IMR-90 (cell line): Measurements from ENCODE around the gene PRDM15. TPM values are rescaled to one million over a fixed set of nuclear protein-coding genes. Genes with fewer than 3 reads are reported as not detected.

Experiments
- ATAC-seq: fragments of 200-7000 bp; cut with Tn5 transposase; 2 replicates; pipeline ENCODE4 v1.9.1; 2020; ENCODE audit warnings: low read depth, mild to moderate bottlenecking, moderate library complexity
- BruUV-seq: library from RNA; stranded (reverse); fragments of 400-500 nt; replicated peaks from 2 replicates; lab custom pipeline; 2021; lab: Mats Ljungman, UMichigan
- CTCF ChIA-PET: fragments of 300-600 bp; formaldehyde crosslinking; extraction: SDS; loops from one replicate; lab custom pipeline; 2021; ENCODE audit warnings: antibody characterized with exemption; lab: Yijun Ruan, JAX
- POLR2A ChIA-PET: fragments of 300-600 bp; sonication (Branson Sonifier 250); formaldehyde crosslinking; loops from one replicate; lab custom pipeline; 2022; ENCODE audit warnings: antibody characterized with exemption; ENCODE audit not compliant: unreplicated experiment; lab: Charles Lee
- DNase-seq: peaks from one replicate; pipeline ENCODE4 v3.0.0; 2013
- H2AFZ ChIP-seq: replicated peaks from 2 replicates; pipeline ENCODE3; 2013; ENCODE audit warnings: low read length, mild to moderate bottlenecking; ENCODE audit not compliant: poor library complexity
- H2AK5ac ChIP-seq: 2 replicates; pipeline ENCODE4 v1.6.1; 2013; ENCODE audit warnings: low read depth, low read length, inconsistent platforms
- H2AK9ac ChIP-seq: replicated peaks from 2 replicates; pipeline ENCODE3; 2013; ENCODE audit warnings: mild to moderate bottlenecking, low read depth, low read length, moderate library complexity; ENCODE audit not compliant: poor library complexity
- H2BK120ac ChIP-seq: 2 replicates; pipeline ENCODE4 v1.6.1; 2013; ENCODE audit warnings: low read depth, low read length, inconsistent platforms
- H2BK15ac ChIP-seq: 3 replicates; pipeline ENCODE4 v1.6.1; 2013; ENCODE audit warnings: low read depth, low read length, inconsistent platforms
- H2BK20ac ChIP-seq: 2 replicates; pipeline ENCODE4 v1.6.1; 2013; ENCODE audit warnings: low read depth, mild to moderate bottlenecking, inconsistent platforms, low read length, moderate library complexity
- H2BK5ac ChIP-seq: 2 replicates; pipeline ENCODE4 v1.6.1; 2013; ENCODE audit warnings: mild to moderate bottlenecking, low read depth, low read length, inconsistent platforms; ENCODE audit not compliant: poor library complexity, severe bottlenecking
- H3K14ac ChIP-seq: replicated peaks from 2 replicates; pipeline ENCODE4 v1.6.1; 2013; ENCODE audit warnings: low read depth, low read length, inconsistent platforms
- H3K18ac ChIP-seq: 2 replicates; pipeline ENCODE4 v1.6.1; 2013; ENCODE audit warnings: low read depth, low read length, control low read depth
- H3K23ac ChIP-seq: 2 replicates; pipeline ENCODE4 v1.6.1; 2013; ENCODE audit warnings: low read depth, low read length, inconsistent platforms
- H3K27ac ChIP-seq: 2 replicates; pipeline ENCODE4 v1.5.1; 2013; ENCODE audit warnings: mild to moderate bottlenecking, control low read depth, low read length; ENCODE audit not compliant: insufficient read depth
- H3K27me3 ChIP-seq: 2 replicates; pipeline ENCODE4 v1.6.1; 2013; ENCODE audit warnings: low read length; ENCODE audit not compliant: control insufficient read depth, insufficient read depth
- H3K36me3 ChIP-seq: 2 replicates; pipeline ENCODE4 v1.6.1; 2013; ENCODE audit warnings: low read length, mixed read lengths; ENCODE audit not compliant: control insufficient read depth, insufficient read depth
- H3K4ac ChIP-seq: 2 replicates; pipeline ENCODE4 v1.6.1; 2013; ENCODE audit warnings: low read depth, low read length, inconsistent platforms
- H3K4me1 ChIP-seq: 2 replicates; pipeline ENCODE4 v1.6.1; 2013; ENCODE audit warnings: low read length, mixed read lengths; ENCODE audit not compliant: control insufficient read depth, insufficient read depth
- H3K4me2 ChIP-seq: 2 replicates; pipeline ENCODE4 v1.6.1; 2013; ENCODE audit warnings: low read depth, mild to moderate bottlenecking, control low read depth, low read length, moderate library complexity
- H3K4me3 ChIP-seq: 2 replicates; pipeline ENCODE4 v1.5.1; 2013; ENCODE audit warnings: low read depth, mild to moderate bottlenecking, control low read depth, low read length, moderate library complexity; ENCODE audit not compliant: insufficient read depth
- H3K56ac ChIP-seq: 2 replicates; pipeline ENCODE4 v1.6.1; 2013; ENCODE audit warnings: low read length, inconsistent platforms; ENCODE audit not compliant: insufficient read depth; ENCODE audit errors: extremely low read depth
- H3K79me1 ChIP-seq, 2 experiments: 2 replicates each; pipeline ENCODE4 v1.6.1; 2013; ENCODE audit warnings: low read length in 2 of 2, inconsistent platforms in 1 of 2, low read depth in 1 of 2
- H3K9ac ChIP-seq: 2 replicates; pipeline ENCODE4 v1.6.1; 2013; ENCODE audit warnings: low read depth, low read length, control low read depth
- H3K9me1 ChIP-seq: 2 replicates; pipeline ENCODE4 v1.6.1; 2013; ENCODE audit warnings: low read length, inconsistent platforms; ENCODE audit not compliant: insufficient read depth
- H3K9me3 ChIP-seq: 2 replicates; pipeline ENCODE4 v1.6.1; 2013; ENCODE audit warnings: low read length; ENCODE audit not compliant: control insufficient read depth, insufficient read depth
- H4K20me1 ChIP-seq: 2 replicates; pipeline ENCODE4 v1.6.1; 2013; ENCODE audit warnings: low read length, inconsistent platforms; ENCODE audit not compliant: insufficient read depth
- H4K5ac ChIP-seq: 2 replicates; pipeline ENCODE4 v1.6.1; 2013; ENCODE audit warnings: mild to moderate bottlenecking, low read depth, low read length, control low read depth
- H4K8ac ChIP-seq, 2 experiments: 2 replicates each; pipeline ENCODE4 v1.6.1; 2013; ENCODE audit warnings: low read depth in 2 of 2, low read length in 2 of 2, control low read depth in 1 of 2, inconsistent platforms in 1 of 2
- H4K91ac ChIP-seq: 2 replicates; pipeline ENCODE4 v1.6.1; 2013; ENCODE audit warnings: low read depth, low read length, inconsistent platforms; ENCODE audit not compliant: insufficient read depth
- BHLHE40 ChIP-seq: fragments of 150-350 bp; IDR thresholded peaks from 2 replicates; pipeline ENCODE4 v1.6.1; 2016; ENCODE audit warnings: mild to moderate bottlenecking, low read depth, low read length
- CEBPB ChIP-seq: IDR thresholded peaks from 2 replicates; pipeline ENCODE4 v1.6.1; 2012; ENCODE audit warnings: low read depth, low read length, improper control_type of control experiment
- CHD1 ChIP-seq: IDR thresholded peaks from 2 replicates; pipeline ENCODE4 v1.6.1; 2012; ENCODE audit warnings: low read depth, low read length, improper control_type of control experiment
- CTCF ChIP-seq: conservative IDR thresholded peaks from 2 replicates; pipeline ENCODE4 v1.5.1; 2012; ENCODE audit warnings: mild to moderate bottlenecking, low read depth, low read length, improper control_type of control experiment
- FOS ChIP-seq: fragments of 150-350 bp; IDR thresholded peaks from 2 replicates; pipeline ENCODE4 v1.6.1; 2016; ENCODE audit warnings: low read depth, low read length
- MAZ ChIP-seq: IDR thresholded peaks from 2 replicates; pipeline ENCODE4 v1.6.1; 2012; ENCODE audit warnings: low read depth, mild to moderate bottlenecking, low read length, improper control_type of control experiment, moderate library complexity, borderline replicate concordance
- MXI1 ChIP-seq: IDR thresholded peaks from 2 replicates; pipeline ENCODE4 v1.6.1; 2012; ENCODE audit warnings: low read depth, mild to moderate bottlenecking, low read length, moderate library complexity, borderline replicate concordance
- NFE2L2 ChIP-seq: fragments of 150-350 bp; IDR thresholded peaks from 2 replicates; pipeline ENCODE4 v1.6.1; 2016; ENCODE audit warnings: low read depth, mild to moderate bottlenecking, low read length
- POLR2A ChIP-seq: IDR thresholded peaks from 2 replicates; pipeline ENCODE4 v1.6.1; 2012; ENCODE audit warnings: mild to moderate bottlenecking, low read depth, low read length
- RAD21 ChIP-seq: IDR thresholded peaks from 2 replicates; pipeline ENCODE4 v1.6.1; 2012; ENCODE audit warnings: low read length, improper control_type of control experiment
- RCOR1 ChIP-seq: IDR thresholded peaks from 2 replicates; pipeline ENCODE4 v1.6.1; 2012; ENCODE audit warnings: mild to moderate bottlenecking, low read length, improper control_type of control experiment; ENCODE audit not compliant: insufficient replicate concordance
- RFX5 ChIP-seq: IDR thresholded peaks from 2 replicates; pipeline ENCODE4 v1.8.0; 2012; ENCODE audit warnings: low read depth, mild to moderate bottlenecking, low read length, moderate library complexity
- SMC3 ChIP-seq: fragments of 150-350 bp; IDR thresholded peaks from 2 replicates; pipeline ENCODE4 v1.6.1; 2016; ENCODE audit warnings: low read depth, mild to moderate bottlenecking, antibody characterized with exemption, low read length, moderate library complexity
- USF2 ChIP-seq: fragments of 150-350 bp; IDR thresholded peaks from 2 replicates; pipeline ENCODE4 v1.6.1; 2017; ENCODE audit warnings: mild to moderate bottlenecking, antibody characterized with exemption, low read length, low read depth
- WGBS, 2 experiments: methylation state at CpG; one replicate each; pipeline versions ENCODE4 v1.1.5 to v1.1.7; 2013; ENCODE audit warnings: missing lambda C conversion rate in 2 of 2; ENCODE audit not compliant: insufficient read length in 1 of 2; ENCODE audit errors: extremely low coverage in 2 of 2; 5-methylcytosine and 5-hydroxymethylcytosine counted together
- dilution Hi-C: fragments of 300-500 bp; cut with HindIII; formaldehyde crosslinking; loops from one replicate; pipeline ENCODE4 v1.14.3; 2018; ENCODE audit warnings: low sequenced_read_pairs; ENCODE audit not compliant: unreplicated experiment
- in situ Hi-C: fragments of 300-500 bp; cut with MboI; formaldehyde crosslinking; loops from 3 replicates; pipeline ENCODE4 v1.14.3; 2019; ENCODE audit warnings: low sequenced_read_pairs, inconsistent platforms, mixed read lengths
- intact Hi-C: fragments of 100-400 bp; cut with micrococcal nuclease; formaldehyde crosslinking; loops from 2 replicates; pipeline ENCODE4 v1.10.0; 2022
- polyA plus RNA-seq, 3 experiments: library from polyadenylated mRNA; depleted of rRNA; stranded (reverse); fragments of >200 nt; gene quantifications; 2 replicates each; pipeline ENCODE4 v1.2.3, GENCODE V29; 2012; ENCODE audit warnings: low replicate concordance in 1 of 3
- total RNA-seq: library from RNA; depleted of rRNA; stranded (reverse); fragments of >200 nt; gene quantifications from 2 replicates; pipeline ENCODE4 v1.2.3, GENCODE V29; 2012
- TF ChIP-seq, protein P1 (sequence below): fragments of 150-350 bp; IDR thresholded peaks from 2 replicates; pipeline ENCODE4 v1.6.1; 2016; ENCODE audit warnings: low read depth, mild to moderate bottlenecking, low read length, moderate library complexity, borderline replicate concordance

The PRDM15 gene
- total and polyA plus RNA-seq, 2 of the 4 experiments (the other 2 are of a cell fraction): 7.3 to 8.8 TPM

- Histone ChIP-seq H3K4me1 (no peaks in the 10 kb centered on the region), H2BK15ac (no peak overlapping the region), H4K8ac (no peak overlapping the region), H2AK9ac (no peak overlapping the region), H3K9me1 (peaks cover 9% of the 10 kb centered on the region; the same call in 1 of the 2 replicates), H2BK20ac (no peak overlapping the region), H3K79me1 (peaks cover 18 to 29% of the 10 kb centered on the region in 2 experiments), H3K9ac (no peak overlapping the region), H2AFZ (no peak overlapping the region), H3K27ac (no peak overlapping the region), H2BK120ac (no peak overlapping the region), H3K56ac (no peak overlapping the region), H3K27me3 (no peaks in the 10 kb centered on the region), H4K91ac (no peak overlapping the region), H2BK5ac (no peak overlapping the region), H4K5ac (no peak overlapping the region), H3K14ac (no peak overlapping the region), H3K4ac (no peak overlapping the region), H3K4me2 (no peak overlapping the region), H4K20me1 (no peaks in the 10 kb centered on the region), H3K18ac (no peak overlapping the region), H2AK5ac (no peak overlapping the region), H3K9me3 (no peaks in the 10 kb centered on the region), H3K23ac (no peak overlapping the region), H3K4me3 (no peak overlapping the region), H3K36me3 (0 out of 2 replicates have a peak, but pooled peaks cover 1% of the 10 kb centered on the region)
- ATAC-seq (no peak), DNase-seq (no peak)
- CTCF ChIA-PET: no interaction called here
- POLR2A ChIA-PET: no interaction called here
- WGBS, 2 experiments: no CpG with 5 or more reads among the region's 9 CpGs
- in situ Hi-C loops (no loop called here), intact Hi-C loops (no loop called here), dilution Hi-C loops (no loop called here)
- no TSS peak for BruUV-seq
- no peak for TF ChIP-seq CTCF
- no peak for TF ChIP-seq CEBPB
- TF ChIP-seq, protein P1, sequence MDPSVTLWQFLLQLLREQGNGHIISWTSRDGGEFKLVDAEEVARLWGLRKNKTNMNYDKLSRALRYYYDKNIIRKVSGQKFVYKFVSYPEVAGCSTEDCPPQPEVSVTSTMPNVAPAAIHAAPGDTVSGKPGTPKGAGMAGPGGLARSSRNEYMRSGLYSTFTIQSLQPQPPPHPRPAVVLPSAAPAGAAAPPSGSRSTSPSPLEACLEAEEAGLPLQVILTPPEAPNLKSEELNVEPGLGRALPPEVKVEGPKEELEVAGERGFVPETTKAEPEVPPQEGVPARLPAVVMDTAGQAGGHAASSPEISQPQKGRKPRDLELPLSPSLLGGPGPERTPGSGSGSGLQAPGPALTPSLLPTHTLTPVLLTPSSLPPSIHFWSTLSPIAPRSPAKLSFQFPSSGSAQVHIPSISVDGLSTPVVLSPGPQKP: no peak
- TF ChIP-seq MAZ: no peak
- TF ChIP-seq SMC3: no peak
- TF ChIP-seq MXI1: no peak
- TF ChIP-seq RFX5: no peak
- no peak for TF ChIP-seq POLR2A
- no peak for TF ChIP-seq BHLHE40
- no peak for TF ChIP-seq RCOR1
- no peak for TF ChIP-seq CHD1
- TF ChIP-seq USF2: no peak
- no peak for TF ChIP-seq RAD21
- TF ChIP-seq FOS: no peak
- no peak for TF ChIP-seq NFE2L2
Measured at GRCh38 chr21:41869771-41870170, 9.4 kb downstream of the PRDM15 start.
